ENCODE results near the gene ZFHX3. TPM values are rescaled to one million over a fixed set of nuclear protein-coding genes. Genes with fewer than 3 reads are reported as not detected.

Gene ZFHX3
- total and polyA plus RNA-seq, 2 of the 8 experiments (the other 6 are each of a cell fraction or from before 2014, with no cell fraction given) = 0.08 to 0.99 TPM

DNA sequence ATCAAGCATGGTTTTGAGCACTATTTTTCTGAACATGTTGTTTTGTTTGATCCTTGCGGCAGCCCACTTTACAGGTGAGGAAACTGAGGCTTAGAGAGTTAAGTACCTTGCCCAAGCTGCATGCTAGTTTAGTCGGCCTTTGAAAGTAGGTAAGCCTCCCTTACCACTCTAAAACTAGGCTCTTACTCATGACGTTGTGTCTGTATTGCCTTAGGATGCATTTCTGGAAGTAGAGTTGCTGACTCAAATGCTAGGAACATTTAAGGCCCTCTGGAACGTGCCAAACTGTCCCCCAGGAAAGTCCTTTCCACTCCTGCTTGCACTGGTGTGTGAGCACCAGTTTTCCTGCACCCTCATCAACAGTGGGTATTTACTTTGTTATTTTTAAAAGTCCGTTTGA, 76.6 kb downstream of the ZFHX3 start:
- WGBS, 2 experiments (ENCODE audit: extremely low coverage in 1 of 2, insufficient coverage in 1 of 2, insufficient read length in 1 of 2, insufficient replicate concordance in 2 of 2, low coverage in 1 of 2, low lambda C conversion rate in 2 of 2, missing lambda C conversion rate in 1 of 2) = 87% methylated on average over 5 of the region's 5 CpGs; no CpG with 5 or more reads in 1 of the 2 experiments
- Histone ChIP-seq H4K8ac (ENCODE audit: extremely low read depth, insufficient read depth, low read length) (no peak overlapping the region), H2BK20ac (ENCODE audit: low read length) (no peak overlapping the region), H3K56ac (replicated peaks; ENCODE audit: insufficient read length, low read depth, low read length) (no peak overlapping the region), H3K23ac (ENCODE audit: insufficient read length) (no peak overlapping the region), H2AK5ac (ENCODE audit: low read depth, low read length) (no peak overlapping the region), H4K91ac (replicated peaks; ENCODE audit: insufficient read length, low read length) (no peak overlapping the region), H3K4me2 (ENCODE audit: insufficient read depth in 1 of 2, low read depth in 2 of 2, low read length in 2 of 2) (no peak overlapping the region), H2BK15ac (ENCODE audit: low read length) (no peak overlapping the region), H4K5ac (ENCODE audit: insufficient read length, low read depth, low read length) (no peak overlapping the region), H2BK120ac (replicated peaks; ENCODE audit: low read depth, low read length) (no peak overlapping the region), H4K20me1 (replicated peaks in 1 of 2; ENCODE audit: control insufficient read depth in 1 of 2, insufficient read depth in 2 of 2, low read length in 2 of 2) (no peaks in the 10 kb centered on the region), H3K79me2 (ENCODE audit: control insufficient read depth in 1 of 2, insufficient read depth in 2 of 2, low read length in 2 of 2) (no peaks in the 10 kb centered on the region), H3K18ac (ENCODE audit: extremely low read depth, low read length) (no peak overlapping the region), H3K4ac (replicated peaks; ENCODE audit: insufficient read length, low read depth, low read length) (no peak overlapping the region), H3K27me3 (replicated peaks in 1 of 4; ENCODE audit: control insufficient read depth in 3 of 4, extremely low read depth in 1 of 4, insufficient read depth in 3 of 4, low read length in 3 of 4) (no peaks in the 10 kb centered on the region), H3K23me2 (ENCODE audit: low read depth, low read length) (no peaks in the 10 kb centered on the region), H2BK12ac (ENCODE audit: low read depth, low read length) (no peak overlapping the region), H3K79me1 (ENCODE audit: low read depth, low read length) (no peaks in the 10 kb centered on the region), H3K14ac (ENCODE audit: insufficient read length) (no peak overlapping the region), H3K27ac (ENCODE audit: low read depth, low read length) (no peak overlapping the region), H2AFZ (ENCODE audit: low read length) (no peak overlapping the region), H3K36me3 (ENCODE audit: control insufficient read depth in 2 of 4, insufficient read depth in 4 of 4, low read length in 3 of 4) (no peaks in the 10 kb centered on the region), H3K9ac (replicated peaks in 1 of 4; ENCODE audit: extremely low read depth in 1 of 4, low read depth in 3 of 4, low read length in 3 of 4) (no peak overlapping the region), H3K9me3 (ENCODE audit: insufficient read depth in 2 of 2, low read depth in 1 of 2, low read length in 1 of 2) (no peaks in the 10 kb centered on the region), H3K4me1 (replicated peaks in 1 of 4; ENCODE audit: control insufficient read depth in 3 of 4, insufficient read depth in 4 of 4, low read length in 3 of 4) (no peaks in the 10 kb centered on the region), H3K4me3 (ENCODE audit: extremely low read depth in 1 of 4, insufficient read depth in 2 of 4, low read depth in 3 of 4, low read length in 4 of 4) (no peak overlapping the region), H2BK5ac (ENCODE audit: low read depth, low read length) (no peak overlapping the region)
- ChIA-PET CTCF (ENCODE audit: partially characterized antibody) (interaction anchor here (0.9 to 2.1 kb wide), 4 partner anchors 9 to 24 kb away, joined by 3 to 8 read pairs (median 3); no protein-coding TSS in a partner anchor), POLR2A (ENCODE audit: partially characterized antibody) (no interaction called here)
- FAIRE-seq = no peak
- DNase-seq (ENCODE audit: low read depth in 1 of 2, low spot score in 2 of 2) = no peak
- no peak for TF ChIP-seq HDAC6 (IDR thresholded peaks at IDR 0.05; ENCODE audit: low read depth, low read length)
- TF ChIP-seq JUN (IDR thresholded peaks at IDR 0.05; ENCODE audit: low read depth, low read length) = no peak
- no peak for TF ChIP-seq RNF2 (IDR thresholded peaks at IDR 0.05; ENCODE audit: borderline replicate concordance, low read depth, low read length, missing control alignments, poor library complexity, severe bottlenecking)
- no peak for TF ChIP-seq TBP (IDR thresholded peaks at IDR 0.05; ENCODE audit: low read depth, low read length)
- no peak for TF ChIP-seq SP4 (IDR thresholded peaks at IDR 0.05; ENCODE audit: low read length)
- TF ChIP-seq, protein P1, sequence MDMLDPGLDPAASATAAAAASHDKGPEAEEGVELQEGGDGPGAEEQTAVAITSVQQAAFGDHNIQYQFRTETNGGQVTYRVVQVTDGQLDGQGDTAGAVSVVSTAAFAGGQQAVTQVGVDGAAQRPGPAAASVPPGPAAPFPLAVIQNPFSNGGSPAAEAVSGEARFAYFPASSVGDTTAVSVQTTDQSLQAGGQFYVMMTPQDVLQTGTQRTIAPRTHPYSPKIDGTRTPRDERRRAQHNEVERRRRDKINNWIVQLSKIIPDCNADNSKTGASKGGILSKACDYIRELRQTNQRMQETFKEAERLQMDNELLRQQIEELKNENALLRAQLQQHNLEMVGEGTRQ (IDR thresholded peaks at IDR 0.05; ENCODE audit: low read length) = no peak
- no peak for TF ChIP-seq TAF1 (IDR thresholded peaks at IDR 0.05; ENCODE audit: low read depth, low read length)
- TF ChIP-seq ASH2L (IDR thresholded peaks at IDR 0.05; ENCODE audit: low read length) = no peak
- no peak for TF ChIP-seq NANOG (IDR thresholded peaks at IDR 0.05; ENCODE audit: insufficient read depth, low read depth, low read length, poor library complexity, severe bottlenecking)
- no peak for TF ChIP-seq CBX5 (IDR thresholded peaks at IDR 0.05; ENCODE audit: low read depth, low read length)
- no peak for TF ChIP-seq TAF7 (optimal IDR thresholded peaks at IDR 0.05; ENCODE audit: borderline replicate concordance, low read depth, low read length)
- no peak for TF ChIP-seq BCL11A (IDR thresholded peaks at IDR 0.05; ENCODE audit: low read depth in 2 of 2, low read length in 2 of 2)
- TF ChIP-seq CBX8 (IDR thresholded peaks at IDR 0.05; ENCODE audit: borderline replicate concordance, low read depth, low read length) = no peak
- no peak for TF ChIP-seq FOSL1 (IDR thresholded peaks at IDR 0.05; ENCODE audit: insufficient read depth, low read depth, low read length)
